Neural cell (in vitro differentiated cells): ENCODE measurements around the gene KCTD13.

Experiments
- EZH2 ChIP-seq: fragments of 200-600, 300-800 bp; shearing (Covaris generic), sonication (generic); IDR thresholded peaks from 2 replicates; pipeline ENCODE4 v1.6.1; 2014; ENCODE audit warnings: antibody characterized with exemption, low read length, borderline replicate concordance, mild to moderate bottlenecking; ENCODE audit not compliant: insufficient read depth, poor library complexity, severe bottlenecking
- MXI1 ChIP-seq: fragments of 450-650 bp; conservative IDR thresholded peaks from 2 replicates; pipeline ENCODE4 v1.6.1; 2014; ENCODE audit warnings: antibody characterized with exemption, mild to moderate bottlenecking; ENCODE audit not compliant: poor library complexity, severe bottlenecking
- POLR2AphosphoS5 ChIP-seq: IDR thresholded peaks from 2 replicates; pipeline ENCODE4 v1.6.1; 2012
- SMC3 ChIP-seq: fragments of 450-650 bp; conservative IDR thresholded peaks from 2 replicates; pipeline ENCODE4 v1.6.1; 2014; ENCODE audit warnings: antibody characterized with exemption, mild to moderate bottlenecking, moderate library complexity; ENCODE audit not compliant: poor library complexity
- TAF1 ChIP-seq: IDR thresholded peaks from 2 replicates; pipeline ENCODE4 v1.6.1; 2012; ENCODE audit warnings: low read depth
- TF ChIP-seq, protein P1 (sequence below): fragments of 450-650 bp; IDR thresholded peaks from 2 replicates; pipeline ENCODE4 v1.5.1; 2014; ENCODE audit warnings: antibody characterized with exemption, mild to moderate bottlenecking, moderate library complexity; ENCODE audit not compliant: poor library complexity, severe bottlenecking
- TF ChIP-seq, protein P2 (sequence below): IDR thresholded peaks from 2 replicates; pipeline ENCODE4 v1.6.1; 2012; ENCODE audit warnings: borderline replicate concordance

DNA sequence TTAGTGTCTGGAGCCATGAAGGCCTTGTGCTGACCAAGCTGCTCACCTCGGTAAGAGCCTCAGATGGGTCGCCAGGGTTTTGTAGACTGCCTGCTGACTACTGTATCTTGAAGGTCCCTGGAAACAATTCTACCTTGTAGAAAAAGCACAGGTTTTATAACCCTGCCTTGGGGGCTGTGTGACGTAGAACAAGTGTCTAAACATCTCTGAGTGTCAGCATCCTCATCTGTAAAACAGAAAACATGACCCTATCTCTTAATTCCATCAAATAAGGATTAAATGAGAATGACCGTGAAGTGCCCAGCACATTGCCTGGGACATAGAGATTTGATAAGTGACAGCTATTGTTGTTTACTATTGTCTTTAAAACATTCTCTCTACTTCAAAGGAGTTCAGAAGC lies 42.2 kb upstream of the KCTD13 start:
- TF ChIP-seq, protein P1, sequence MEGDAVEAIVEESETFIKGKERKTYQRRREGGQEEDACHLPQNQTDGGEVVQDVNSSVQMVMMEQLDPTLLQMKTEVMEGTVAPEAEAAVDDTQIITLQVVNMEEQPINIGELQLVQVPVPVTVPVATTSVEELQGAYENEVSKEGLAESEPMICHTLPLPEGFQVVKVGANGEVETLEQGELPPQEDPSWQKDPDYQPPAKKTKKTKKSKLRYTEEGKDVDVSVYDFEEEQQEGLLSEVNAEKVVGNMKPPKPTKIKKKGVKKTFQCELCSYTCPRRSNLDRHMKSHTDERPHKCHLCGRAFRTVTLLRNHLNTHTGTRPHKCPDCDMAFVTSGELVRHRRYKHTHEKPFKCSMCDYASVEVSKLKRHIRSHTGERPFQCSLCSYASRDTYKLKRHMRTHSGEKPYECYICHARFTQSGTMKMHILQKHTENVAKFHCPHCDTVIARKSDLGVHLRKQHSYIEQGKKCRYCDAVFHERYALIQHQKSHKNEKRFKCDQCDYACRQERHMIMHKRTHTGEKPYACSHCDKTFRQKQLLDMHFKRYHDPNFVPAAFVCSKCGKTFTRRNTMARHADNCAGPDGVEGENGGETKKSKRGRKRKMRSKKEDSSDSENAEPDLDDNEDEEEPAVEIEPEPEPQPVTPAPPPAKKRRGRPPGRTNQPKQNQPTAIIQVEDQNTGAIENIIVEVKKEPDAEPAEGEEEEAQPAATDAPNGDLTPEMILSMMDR, result no peak
- TF ChIP-seq TAF1 (no peak), MXI1 (no peak), SMC3 (no peak), POLR2AphosphoS5 (no peak), EZH2 (no peak)
- TF ChIP-seq, protein P2, sequence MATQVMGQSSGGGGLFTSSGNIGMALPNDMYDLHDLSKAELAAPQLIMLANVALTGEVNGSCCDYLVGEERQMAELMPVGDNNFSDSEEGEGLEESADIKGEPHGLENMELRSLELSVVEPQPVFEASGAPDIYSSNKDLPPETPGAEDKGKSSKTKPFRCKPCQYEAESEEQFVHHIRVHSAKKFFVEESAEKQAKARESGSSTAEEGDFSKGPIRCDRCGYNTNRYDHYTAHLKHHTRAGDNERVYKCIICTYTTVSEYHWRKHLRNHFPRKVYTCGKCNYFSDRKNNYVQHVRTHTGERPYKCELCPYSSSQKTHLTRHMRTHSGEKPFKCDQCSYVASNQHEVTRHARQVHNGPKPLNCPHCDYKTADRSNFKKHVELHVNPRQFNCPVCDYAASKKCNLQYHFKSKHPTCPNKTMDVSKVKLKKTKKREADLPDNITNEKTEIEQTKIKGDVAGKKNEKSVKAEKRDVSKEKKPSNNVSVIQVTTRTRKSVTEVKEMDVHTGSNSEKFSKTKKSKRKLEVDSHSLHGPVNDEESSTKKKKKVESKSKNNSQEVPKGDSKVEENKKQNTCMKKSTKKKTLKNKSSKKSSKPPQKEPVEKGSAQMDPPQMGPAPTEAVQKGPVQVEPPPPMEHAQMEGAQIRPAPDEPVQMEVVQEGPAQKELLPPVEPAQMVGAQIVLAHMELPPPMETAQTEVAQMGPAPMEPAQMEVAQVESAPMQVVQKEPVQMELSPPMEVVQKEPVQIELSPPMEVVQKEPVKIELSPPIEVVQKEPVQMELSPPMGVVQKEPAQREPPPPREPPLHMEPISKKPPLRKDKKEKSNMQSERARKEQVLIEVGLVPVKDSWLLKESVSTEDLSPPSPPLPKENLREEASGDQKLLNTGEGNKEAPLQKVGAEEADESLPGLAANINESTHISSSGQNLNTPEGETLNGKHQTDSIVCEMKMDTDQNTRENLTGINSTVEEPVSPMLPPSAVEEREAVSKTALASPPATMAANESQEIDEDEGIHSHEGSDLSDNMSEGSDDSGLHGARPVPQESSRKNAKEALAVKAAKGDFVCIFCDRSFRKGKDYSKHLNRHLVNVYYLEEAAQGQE, result no peak
